Lung (tissue), 12 donors: ENCODE data around the gene SUSD1. TPM values are rescaled to one million over a fixed set of nuclear protein-coding genes. Genes with fewer than 3 reads are reported as not detected.
A peak's percentile ranks its signal among the peaks of the same experiment; 100 is the strongest.

Source experiments
- ATAC-seq: fragments of 200-7000 bp; cut with Tn5 transposase; one replicate; pipeline ENCODE4 v1.9.1; 2020; ENCODE audit warnings: moderate number of reproducible peaks; ENCODE audit not compliant: insufficient read depth, low FRiP score
- DNase-seq, 3 donors: peaks; one replicate each; pipeline ENCODE4 v3.0.0-alpha.2; 2013 to 2017
- H3K27ac ChIP-seq, 2 donors: one replicate each; pipeline ENCODE4 v1.5.1; 2013; ENCODE audit warnings: mild to moderate bottlenecking in 2 of 2, moderate library complexity in 2 of 2, control low read depth in 1 of 2, inconsistent platforms in 1 of 2, low read depth in 1 of 2, low read length in 1 of 2
- H3K27me3 ChIP-seq, 3 donors: one replicate each; pipeline ENCODE4 v1.5.1; 2013; ENCODE audit warnings: low read length in 2 of 3; ENCODE audit not compliant: control insufficient read depth in 3 of 3, insufficient read depth in 3 of 3
- H3K36me3 ChIP-seq, 4 donors: one replicate each; pipeline ENCODE4 v1.5.1; 2013; ENCODE audit warnings: low read length in 4 of 4, mild to moderate bottlenecking in 1 of 4, moderate library complexity in 1 of 4; ENCODE audit not compliant: control insufficient read depth in 4 of 4, insufficient read depth in 4 of 4
- H3K4me1 ChIP-seq, 5 donors: one replicate each; pipeline ENCODE4 v1.5.1; 2013; ENCODE audit warnings: low read length in 5 of 5, mild to moderate bottlenecking in 2 of 5, moderate library complexity in 1 of 5; ENCODE audit not compliant: control insufficient read depth in 5 of 5, insufficient read depth in 5 of 5
- H3K4me3 ChIP-seq: one replicate; pipeline ENCODE4 v1.5.1; 2013; ENCODE audit warnings: mild to moderate bottlenecking, control low read depth, moderate library complexity
- H3K9ac ChIP-seq, 2 donors: one replicate each; pipeline ENCODE4 v1.5.1; 2013; ENCODE audit warnings: low read length in 2 of 2, control low read depth in 1 of 2; ENCODE audit not compliant: insufficient read depth in 1 of 2
- H3K9me3 ChIP-seq, 4 donors: one replicate each; pipeline ENCODE4 v1.5.1; 2013; ENCODE audit warnings: low read length in 3 of 4, mild to moderate bottlenecking in 1 of 4, moderate library complexity in 1 of 4; ENCODE audit not compliant: control insufficient read depth in 4 of 4, insufficient read depth in 3 of 4
- CTCF ChIP-seq: IDR thresholded peaks from 2 replicates; pipeline ENCODE4 v1.5.1; 2012; ENCODE audit warnings: mild to moderate bottlenecking; ENCODE audit errors: control extremely low read depth, extremely low read depth
- WGBS, 2 donors: extraction: QIAGEN DNeasy Blood & Tissue Kit; methylation state at CpG; one replicate each; pipeline ENCODE4 v1.1.7; 2013; 5-methylcytosine and 5-hydroxymethylcytosine counted together
- polyA plus RNA-seq, 2 donors: library from polyadenylated mRNA; stranded (reverse); fragments of 200-250 nt; gene quantifications; one replicate each; pipeline ENCODE4 v1.2.1, GENCODE V29; 2013
- total RNA-seq, 2 donors: library from RNA; depleted of rRNA in 1 of 2; stranded (reverse); fragments of >200 nt in 1 of 2; gene quantifications; one replicate each; pipeline ENCODE4 v1.2.1, GENCODE V29; 2014 to 2021
- donor health status: control.
- donor health status: control.
- donor health status: Bipolar disorder and iron deficiency.
- donor health status: healthy.
- donor health status: DM: yes; HTN: yes; CAD: no.

The SUSD1 gene
- total and polyA plus RNA-seq, 4 donors, result 4.4 to 26.6 (median 21.1) TPM

- H3K4me3 ChIP-seq, result no peak overlapping the region
- peaks cover 0 to 11% (median 0%) of the 10 kb centered on the region in 5 donors for H3K4me1 ChIP-seq
- TF ChIP-seq CTCF, result no peak
- peaks cover 0 to 8% (median 3%) of the 10 kb centered on the region in 4 donors for H3K36me3 ChIP-seq
- H3K27ac ChIP-seq, result no peak overlapping the region
- WGBS, 2 donors, result 84 to 93% methylated on average over 3 of the region's 3 CpGs
- no peaks in the 10 kb centered on the region for H3K27me3 ChIP-seq
- DNase-seq (no peak), ATAC-seq (no peak)
- no peak overlapping the region for H3K9ac ChIP-seq
- no peaks in the 10 kb centered on the region for H3K9me3 ChIP-seq
Measured at GRCh38 chr9:112115109-112115508, 60.0 kb downstream of the SUSD1 start.

- no peaks in the 10 kb centered on the region for H3K4me1 ChIP-seq
- no peaks in the 10 kb centered on the region for H3K27me3 ChIP-seq
- ATAC-seq (no peak), DNase-seq (peak in 1 of 3 donors; percentile 28)
- H3K9me3 ChIP-seq, result no peaks in the 10 kb centered on the region
- H3K4me3 ChIP-seq, result no peak overlapping the region
- peaks cover 0 to 8% (median 2%) of the 10 kb centered on the region in 4 donors for H3K36me3 ChIP-seq
- H3K9ac ChIP-seq, result no peak overlapping the region
- peak; percentile 6 for TF ChIP-seq CTCF
- H3K27ac ChIP-seq, result no peak overlapping the region
- WGBS, 2 donors, result 93% methylated on average over 4 of the region's 4 CpGs
Measured at GRCh38 chr9:112112941-112113681, 62.0 kb downstream of the SUSD1 start.

- DNase-seq (no peak), ATAC-seq (no peak)
- Histone ChIP-seq H3K36me3 (peaks cover 0 to 8% (median 2%) of the 10 kb centered on the region in 4 donors), H3K27me3 (no peaks in the 10 kb centered on the region), H3K4me1 (no peaks in the 10 kb centered on the region), H3K9ac (no peak overlapping the region), H3K4me3 (no peak overlapping the region), H3K9me3 (no peaks in the 10 kb centered on the region), H3K27ac (no peak overlapping the region)
- 84 to 92% methylated on average over 4 of the region's 4 CpGs for WGBS, 2 donors
- no peak for TF ChIP-seq CTCF
Measured at GRCh38 chr9:112112519-112112918, 62.6 kb downstream of the SUSD1 start.
